ENCODE results near the gene STAG2.

DNA sequence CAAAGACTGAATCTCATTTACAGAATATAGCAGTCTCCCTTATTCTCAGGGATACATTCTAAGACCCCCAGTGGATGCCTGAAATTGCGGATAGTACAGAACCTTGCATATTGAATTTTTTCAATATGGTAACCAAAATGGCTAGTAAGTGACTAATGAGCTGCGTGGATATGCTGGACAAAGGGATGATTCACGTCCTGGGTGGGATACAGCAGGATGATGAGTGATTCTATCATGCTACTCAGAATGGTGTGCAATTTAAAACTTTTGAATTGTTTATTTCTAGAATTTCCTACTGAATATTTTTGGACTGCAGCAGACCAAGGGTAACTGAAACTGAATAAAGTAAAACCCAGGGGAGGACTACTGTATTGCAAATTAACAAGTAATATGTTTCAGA is 66.7 kb downstream of the STAG2 start:
- TF ChIP-seq, protein P1, sequence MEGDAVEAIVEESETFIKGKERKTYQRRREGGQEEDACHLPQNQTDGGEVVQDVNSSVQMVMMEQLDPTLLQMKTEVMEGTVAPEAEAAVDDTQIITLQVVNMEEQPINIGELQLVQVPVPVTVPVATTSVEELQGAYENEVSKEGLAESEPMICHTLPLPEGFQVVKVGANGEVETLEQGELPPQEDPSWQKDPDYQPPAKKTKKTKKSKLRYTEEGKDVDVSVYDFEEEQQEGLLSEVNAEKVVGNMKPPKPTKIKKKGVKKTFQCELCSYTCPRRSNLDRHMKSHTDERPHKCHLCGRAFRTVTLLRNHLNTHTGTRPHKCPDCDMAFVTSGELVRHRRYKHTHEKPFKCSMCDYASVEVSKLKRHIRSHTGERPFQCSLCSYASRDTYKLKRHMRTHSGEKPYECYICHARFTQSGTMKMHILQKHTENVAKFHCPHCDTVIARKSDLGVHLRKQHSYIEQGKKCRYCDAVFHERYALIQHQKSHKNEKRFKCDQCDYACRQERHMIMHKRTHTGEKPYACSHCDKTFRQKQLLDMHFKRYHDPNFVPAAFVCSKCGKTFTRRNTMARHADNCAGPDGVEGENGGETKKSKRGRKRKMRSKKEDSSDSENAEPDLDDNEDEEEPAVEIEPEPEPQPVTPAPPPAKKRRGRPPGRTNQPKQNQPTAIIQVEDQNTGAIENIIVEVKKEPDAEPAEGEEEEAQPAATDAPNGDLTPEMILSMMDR (IDR thresholded peaks at IDR 0.05), result no peak
- no peak for TF ChIP-seq POLR2AphosphoS5 (IDR thresholded peaks at IDR 0.05; ENCODE audit: insufficient read depth in 1 of 2, low read depth in 1 of 2)
